GF-D8 (cell line): ENCODE data around the gene RASD1.

Experiments
- DNase-seq: peaks from one replicate; lab custom pipeline; 2025; lab: John Stamatoyannopoulos, UW

The RASD1 gene, protein sequence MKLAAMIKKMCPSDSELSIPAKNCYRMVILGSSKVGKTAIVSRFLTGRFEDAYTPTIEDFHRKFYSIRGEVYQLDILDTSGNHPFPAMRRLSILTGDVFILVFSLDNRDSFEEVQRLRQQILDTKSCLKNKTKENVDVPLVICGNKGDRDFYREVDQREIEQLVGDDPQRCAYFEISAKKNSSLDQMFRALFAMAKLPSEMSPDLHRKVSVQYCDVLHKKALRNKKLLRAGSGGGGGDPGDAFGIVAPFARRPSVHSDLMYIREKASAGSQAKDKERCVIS

DNA sequence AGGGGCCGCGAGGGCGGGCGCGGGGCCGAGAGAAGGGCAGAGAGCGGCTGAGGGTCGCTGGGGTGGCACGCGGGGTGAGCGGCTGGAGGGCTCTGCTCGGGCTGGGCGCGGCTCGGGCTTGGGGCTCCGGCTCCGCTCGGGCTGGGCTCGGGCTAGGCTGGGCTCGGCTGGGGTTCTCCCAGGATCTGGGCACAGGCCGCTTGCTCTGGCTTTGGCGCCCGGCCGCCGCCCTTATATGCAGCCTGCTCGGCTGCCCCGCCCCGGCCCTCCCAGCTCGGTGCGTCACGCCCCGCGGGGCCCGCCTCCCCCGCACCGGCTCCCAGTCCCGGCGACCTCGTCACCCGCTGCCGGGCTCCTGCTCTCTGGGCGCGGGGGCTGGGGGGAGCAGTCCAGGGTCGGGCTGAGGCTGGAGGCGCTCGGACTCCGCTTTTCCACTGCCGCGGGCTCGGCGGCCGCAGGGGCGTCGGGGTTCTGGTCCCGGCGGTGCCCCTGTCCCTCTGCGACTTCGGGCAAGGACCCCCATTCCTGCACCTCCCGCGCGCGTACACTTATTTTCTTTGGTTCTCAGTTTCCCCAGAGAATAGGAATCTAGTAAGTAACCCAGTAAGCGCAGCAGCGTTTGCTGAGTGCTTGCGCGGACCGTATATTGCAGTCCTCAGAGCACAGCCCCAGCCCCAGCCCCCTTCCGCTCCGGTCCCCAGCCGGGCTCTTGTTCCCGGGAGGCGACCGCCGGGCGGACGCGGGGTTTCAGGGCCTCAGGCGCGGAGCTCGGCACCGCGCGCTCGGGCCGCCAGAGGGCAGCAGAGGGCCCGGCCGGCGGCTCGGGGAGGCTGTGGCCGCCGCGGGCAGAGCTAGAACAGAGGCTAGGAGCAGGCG lies at the start of gene RASD1:
TSS of gene RASD1 (minus strand) at position 207 of the 876 bp plus-strand sequence. CDS start 214 bp downstream, outside the sequence.
- DNase-seq, result no peak

DNA sequence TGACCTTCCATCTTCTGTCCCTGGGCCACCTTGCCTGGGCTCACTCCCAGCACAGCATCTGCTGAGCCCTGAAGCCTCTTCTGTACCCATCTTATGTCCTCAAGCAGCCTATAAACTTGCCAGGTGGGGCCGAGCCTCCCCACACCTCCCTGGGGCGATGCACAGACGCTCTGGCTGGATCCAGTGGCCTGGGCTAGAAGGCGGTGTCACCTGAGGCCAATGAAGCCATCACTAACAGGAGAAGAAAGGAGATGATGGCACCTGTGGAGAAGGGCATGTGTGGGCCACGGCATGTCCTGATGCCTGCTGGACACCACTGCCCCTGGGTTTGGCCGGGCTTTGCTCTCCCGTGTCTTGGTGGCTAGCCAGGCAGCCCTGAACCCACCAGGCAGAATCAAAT lies 49.8 kb upstream of the RASD1 start:
- DNase-seq, result no peak

DNA sequence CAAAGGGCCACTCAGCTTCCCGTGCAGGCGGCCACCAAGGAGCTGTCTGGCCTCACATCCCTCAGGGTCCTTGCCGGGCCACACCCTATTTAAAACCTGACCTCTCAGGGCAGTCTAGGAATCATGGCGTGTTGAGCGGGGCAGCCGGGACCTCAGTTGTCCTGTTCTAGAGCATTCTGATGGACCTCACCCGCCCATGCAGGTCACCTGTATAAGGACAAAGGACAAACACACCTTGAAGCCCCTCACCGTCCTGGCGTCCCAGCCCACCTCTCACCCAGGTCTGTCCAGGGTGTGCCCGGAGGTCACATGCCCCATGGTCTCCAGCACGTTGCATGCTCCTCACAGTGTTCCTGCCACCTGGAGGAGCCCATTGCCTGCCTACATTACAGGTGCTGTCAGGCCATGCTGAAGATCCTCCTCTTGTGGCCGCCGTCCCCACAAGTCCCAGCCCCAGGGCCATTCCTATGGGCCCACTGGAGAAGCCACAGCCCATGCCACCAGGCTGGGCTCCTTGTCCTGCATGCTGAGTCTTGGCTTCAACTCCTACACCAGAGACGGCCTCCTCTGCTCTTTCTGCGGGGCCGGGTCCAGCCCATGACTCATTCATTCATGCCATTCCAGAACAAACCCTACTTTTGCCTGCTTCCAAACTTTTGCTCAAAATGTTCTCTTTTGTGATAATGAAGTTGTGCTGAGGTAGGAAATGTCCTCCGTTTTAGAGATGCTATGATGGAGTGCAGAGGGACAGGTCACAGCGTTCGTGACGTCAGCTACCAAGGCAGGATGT lies 49.0 kb upstream of the RASD1 start:
- DNase-seq, result no peak

DNA sequence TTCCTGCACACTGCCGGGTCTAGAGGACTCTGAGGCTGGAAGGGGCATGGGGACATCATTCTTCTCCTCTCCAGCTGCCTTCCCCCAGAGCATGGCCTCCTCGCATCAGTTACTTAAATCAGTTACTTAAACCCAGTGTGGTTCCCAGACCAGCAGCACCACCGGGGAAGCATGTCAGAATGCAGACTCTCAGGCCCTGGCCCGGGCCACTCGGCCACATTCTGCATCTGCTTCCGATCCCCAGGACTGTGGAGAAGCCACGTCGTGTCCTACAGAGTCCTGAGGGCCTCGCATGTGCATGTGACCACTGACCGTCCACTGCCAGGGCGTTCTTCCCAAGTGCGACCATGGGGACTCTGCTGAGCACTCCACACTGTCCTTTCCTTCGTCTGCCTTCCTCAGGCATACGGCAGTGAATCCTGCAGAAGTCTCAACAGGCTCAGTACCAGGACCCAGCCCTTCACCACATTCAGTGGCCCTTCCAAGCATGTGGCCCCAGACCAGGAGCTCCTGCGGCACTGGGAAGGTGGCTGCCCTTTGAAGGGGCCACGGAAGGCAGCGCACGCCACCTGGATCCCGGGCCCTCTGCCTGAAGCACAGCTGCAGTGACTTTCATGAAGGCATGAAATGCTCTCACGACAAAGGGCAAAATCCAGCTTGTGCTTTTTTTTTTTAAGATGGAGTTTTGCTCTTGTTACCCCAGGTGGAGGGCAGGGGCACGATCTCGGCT lies 46.9 kb upstream of the RASD1 start:
- no peak for DNase-seq

DNA sequence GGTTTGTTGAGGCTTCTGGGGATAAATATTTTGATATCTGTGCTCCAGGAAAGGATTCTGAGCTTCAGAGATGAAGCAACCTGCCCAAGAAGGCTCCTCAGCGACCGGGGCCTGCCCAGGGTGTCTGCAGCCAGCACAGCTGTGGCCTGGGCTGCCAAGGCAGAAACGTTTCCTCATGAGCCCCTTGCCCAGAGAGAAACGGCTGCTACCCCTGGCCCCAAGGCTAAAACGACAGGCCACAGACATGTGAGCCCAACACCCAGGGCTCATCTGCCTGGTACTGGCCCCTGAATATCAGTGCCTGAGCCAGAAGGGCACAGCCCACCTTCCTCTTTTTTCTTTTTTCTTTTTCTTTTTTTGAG lies 45.4 kb upstream of the RASD1 start:
- DNase-seq, result no peak

DNA sequence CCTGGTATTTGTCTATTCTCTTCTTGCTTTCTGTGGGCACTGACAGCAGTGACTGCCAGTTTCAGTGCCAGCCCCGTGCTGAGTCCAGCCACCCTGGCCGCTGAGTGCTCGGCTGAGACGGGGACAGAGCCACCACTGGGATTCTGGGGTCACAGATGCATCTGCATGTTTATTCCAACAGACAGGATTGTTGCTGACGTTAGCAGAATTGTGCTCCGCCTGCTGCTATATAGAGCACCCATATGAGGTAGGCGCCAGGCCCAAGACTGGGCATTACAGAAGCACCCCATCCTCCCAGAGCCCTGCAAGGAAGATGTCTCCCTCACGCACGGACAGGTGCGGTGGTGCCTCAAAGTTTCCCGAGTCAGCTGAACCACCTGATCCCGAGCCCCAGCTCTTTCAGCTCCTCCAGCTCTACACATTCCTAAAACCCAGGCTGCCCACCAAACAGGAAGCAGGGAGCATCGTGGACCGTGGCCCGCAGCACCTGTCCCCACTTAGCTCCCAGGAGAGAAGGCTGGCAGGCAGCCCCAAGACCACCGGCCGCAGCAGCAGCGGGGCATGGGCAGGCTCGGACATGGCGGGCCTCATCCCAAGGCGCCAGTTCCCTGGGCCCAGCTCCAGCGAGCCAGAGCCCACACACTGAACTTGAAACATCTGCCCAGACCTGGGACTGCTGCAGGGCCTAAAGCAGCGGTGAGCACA lies 44.9 kb upstream of the RASD1 start:
- DNase-seq, result no peak

DNA sequence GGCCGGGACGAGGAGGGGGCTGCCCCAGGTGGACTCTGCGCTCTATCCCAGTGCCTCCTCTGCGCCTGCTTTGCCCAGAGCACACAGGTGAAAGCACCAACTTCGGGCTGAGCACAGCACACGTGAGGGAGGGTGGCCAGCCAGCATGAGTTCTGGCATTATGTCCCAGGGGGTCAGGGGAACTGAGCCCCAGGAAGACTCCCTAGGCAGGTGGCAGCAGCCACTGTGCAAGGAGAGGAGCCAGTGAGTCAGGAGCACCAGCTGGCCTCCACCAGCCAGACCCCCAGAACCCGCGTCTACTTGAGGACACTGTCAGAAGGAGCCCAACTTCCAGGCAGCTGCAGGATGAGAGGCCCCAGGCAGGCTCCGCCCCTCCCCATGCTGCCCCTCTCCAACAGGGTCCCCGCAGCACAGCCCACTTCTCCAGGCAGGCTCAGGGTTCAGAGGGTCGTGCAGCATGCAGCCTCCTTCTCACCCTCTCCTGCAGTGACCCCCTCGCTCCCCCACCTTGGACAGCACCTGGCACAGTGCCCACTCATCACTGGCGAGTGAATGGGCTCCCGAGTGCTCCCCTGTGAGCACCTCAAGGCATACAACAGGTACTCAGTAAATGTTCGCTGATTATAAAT lies 44.2 kb upstream of the RASD1 start:
- no peak for DNase-seq

DNA sequence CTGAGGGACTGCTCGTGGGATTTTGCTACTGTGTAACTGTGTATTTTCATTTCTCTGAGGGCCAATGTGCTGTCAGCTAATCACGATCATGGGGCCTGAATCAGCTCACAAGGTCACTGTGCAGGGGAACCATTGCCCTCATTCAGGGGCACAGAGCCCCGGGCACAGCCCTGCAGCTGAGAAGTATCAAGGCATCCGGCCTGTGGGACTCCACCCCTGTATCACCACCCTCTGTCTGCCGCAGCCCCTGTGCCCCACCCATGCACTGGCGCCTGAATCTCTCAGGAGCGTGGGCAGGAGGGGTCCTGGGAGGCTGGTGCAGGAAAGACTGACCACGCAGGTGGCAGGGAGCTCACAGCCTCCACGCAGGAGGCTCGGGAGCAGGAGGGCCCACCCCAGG lies 43.4 kb upstream of the RASD1 start:
- DNase-seq, result no peak

DNA sequence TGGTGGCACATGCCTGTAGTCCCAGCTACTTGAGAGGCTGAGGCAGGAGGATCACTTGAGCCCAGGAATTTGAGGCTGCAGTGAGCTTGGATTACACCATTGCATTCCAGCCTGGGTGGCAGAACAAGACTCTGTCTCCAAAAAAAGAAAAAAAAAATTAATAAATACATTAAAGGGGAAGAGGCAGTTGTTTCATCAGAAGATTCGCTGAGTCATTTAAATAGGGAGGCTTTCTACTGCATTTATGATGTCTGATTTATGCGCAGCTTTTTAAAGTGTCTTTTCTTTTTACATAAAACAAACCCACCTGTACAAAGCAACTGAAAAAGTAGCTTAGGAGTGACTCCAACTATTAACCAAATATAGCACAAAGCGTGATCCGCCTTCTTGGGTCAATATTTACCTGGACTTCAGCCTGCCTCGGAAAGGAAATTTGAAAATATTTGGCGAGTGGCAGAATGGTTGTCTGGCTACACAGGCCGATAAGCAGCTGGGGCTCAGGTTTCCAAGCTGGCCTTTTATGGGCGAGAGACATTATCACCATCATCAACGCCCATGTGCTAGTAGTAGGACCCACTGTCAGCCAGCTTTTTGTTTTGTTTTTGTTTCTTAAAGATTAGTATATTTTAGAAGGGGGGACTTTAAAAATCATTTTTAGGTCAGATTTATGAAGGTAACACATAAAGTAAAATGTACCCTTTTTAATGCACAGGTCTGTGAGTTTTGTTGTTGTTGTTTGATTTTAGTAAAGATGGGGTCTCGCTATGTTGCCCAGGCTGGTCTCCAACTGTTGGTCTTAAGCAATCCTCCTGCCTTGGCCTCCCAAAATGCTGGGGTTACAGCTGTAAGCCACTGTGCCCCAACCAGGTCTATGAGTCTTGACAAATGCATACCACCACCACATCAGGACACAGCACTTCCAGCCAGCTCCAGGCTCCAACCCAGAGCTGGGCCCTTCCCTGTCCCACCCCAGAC lies 42.5 kb upstream of the RASD1 start:
- DNase-seq, result no peak

DNA sequence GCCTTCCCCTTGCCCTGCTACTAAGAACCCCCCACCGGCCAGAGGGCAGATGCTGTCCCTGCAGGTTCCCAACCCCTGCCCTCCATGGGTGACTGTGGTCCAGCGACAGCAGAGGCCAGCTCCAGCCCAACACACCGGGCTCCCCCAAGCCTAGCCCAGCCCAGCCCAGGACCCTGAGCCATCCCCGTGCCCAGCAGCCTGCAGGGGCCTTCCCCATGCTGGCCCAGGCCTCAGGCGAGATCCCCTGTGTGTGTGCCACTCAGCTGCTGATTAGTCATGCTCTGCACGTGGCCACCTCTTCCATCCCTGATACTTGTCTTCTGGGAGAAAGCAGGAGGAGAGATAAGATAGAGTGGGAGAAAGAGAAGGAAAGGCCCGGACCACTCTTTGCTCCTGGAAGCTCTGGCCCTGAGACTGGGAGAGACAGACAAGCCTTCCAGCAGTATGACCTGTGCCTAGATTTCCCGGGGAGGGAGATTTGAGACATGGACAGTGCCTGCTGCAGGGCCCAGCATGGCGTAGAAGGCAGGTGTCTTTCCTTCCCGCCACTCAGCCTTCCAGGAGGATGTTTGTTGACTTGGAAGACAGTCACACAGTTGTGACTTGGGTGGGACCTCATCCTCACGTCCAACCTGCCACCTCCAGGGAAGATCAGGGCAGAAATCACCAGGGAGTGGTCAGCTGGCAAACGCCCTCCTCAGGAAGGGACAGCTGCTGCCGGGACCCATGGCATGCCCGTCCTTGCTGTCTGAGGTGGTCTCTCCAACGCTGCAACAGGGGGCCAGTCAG lies 41.3 kb upstream of the RASD1 start:
- DNase-seq, result no peak

DNA sequence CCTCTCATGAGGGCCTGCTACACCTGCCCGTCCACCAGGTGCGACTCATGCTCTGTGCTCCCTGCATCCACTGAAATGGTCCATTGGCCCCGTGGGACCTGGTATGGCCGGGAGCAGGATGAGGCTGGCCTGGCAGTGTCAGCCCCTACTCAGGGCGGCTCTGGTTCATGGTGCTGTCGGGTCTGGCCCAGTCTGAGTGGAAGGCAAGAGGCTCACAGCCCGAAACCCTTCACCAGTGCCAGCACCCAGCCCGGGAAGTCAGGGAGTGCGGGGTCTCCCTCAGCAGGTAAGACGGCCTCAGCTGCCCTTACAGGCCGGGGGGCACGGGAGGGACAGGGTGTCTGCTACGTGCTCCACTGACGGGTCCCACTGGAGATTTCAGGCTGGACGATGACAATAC lies 40.5 kb upstream of the RASD1 start:
- DNase-seq, result no peak

DNA sequence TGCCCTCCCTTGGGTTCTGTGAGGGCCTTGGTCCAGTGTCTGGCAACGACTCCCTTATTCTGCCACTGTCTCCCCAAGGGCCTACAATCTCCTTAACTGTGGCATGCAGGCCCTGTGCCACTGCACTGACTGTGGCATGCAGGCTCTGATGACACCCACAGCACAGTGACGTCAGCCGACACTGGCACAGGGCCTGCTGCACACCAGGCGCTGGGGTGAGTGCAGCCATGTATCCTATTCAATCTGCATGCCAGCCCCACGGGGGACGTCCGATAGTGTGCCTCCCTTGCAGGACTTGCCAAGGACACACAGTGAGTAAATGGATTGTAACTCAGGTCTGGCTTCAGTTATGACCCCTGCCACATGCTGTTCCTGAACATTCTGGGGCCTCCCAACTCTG lies 39.8 kb upstream of the RASD1 start:
- DNase-seq, result no peak

DNA sequence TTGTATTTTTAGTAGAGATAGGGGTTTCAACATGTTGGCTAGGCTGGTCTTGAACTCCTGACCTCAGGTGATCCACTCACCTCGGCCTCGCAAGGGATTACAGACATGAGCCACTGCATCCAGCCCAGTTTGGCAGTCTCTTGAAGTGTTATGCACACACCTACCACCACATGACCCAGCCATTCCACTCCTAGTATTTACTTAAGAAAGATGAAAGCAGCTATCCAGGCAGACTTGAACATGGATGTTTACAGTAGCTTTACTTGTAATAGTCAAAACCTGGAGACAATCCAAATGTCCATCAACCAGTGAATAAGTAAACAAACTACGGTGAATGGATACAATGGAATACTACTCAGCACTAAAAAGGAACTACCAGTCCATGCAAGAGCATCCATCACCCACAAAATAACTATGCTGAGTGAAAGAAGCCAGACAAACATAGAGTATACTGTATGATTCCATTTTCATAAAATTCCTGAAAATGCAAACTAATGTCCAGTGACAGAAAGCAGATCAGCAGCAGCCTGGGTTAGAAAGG lies 37.8 kb upstream of the RASD1 start:
- no peak for DNase-seq

DNA sequence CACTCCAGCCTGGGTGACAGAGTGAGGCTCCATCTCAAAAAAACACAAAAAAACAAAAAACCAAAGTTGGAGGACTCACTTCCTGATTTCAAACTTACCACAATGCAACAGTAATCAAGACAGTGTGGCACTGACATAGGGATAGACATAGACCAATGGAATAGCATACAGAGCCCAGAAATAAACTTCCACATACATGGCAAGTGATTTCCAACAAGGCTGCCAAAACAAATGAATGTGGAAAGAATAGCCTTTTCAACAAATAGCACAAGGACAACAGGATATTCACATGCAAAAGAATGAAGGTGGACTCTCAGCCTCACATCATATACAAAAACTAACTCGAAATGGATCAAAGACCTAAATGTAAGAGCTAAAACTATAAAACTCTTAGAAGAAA lies 36.8 kb upstream of the RASD1 start:
- DNase-seq, result no peak

DNA sequence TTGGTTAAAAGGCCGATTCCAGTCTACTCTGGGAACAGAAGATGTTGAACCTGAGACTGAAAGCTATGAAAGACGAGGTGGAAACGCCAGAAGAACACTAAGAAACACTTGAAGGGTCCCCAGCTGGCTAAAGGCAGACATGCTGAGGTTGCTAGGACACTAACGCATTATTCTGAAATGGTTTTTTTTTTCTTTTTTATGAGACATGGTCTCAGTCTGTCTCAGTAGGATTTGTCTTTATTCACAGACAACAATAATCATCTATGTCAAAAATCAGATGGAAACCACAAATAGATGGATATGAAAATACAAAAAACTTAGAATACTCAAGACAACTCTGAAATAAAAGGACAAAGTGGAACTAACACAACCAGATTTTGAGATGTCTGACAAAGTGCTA lies 35.0 kb upstream of the RASD1 start:
- no peak for DNase-seq

DNA sequence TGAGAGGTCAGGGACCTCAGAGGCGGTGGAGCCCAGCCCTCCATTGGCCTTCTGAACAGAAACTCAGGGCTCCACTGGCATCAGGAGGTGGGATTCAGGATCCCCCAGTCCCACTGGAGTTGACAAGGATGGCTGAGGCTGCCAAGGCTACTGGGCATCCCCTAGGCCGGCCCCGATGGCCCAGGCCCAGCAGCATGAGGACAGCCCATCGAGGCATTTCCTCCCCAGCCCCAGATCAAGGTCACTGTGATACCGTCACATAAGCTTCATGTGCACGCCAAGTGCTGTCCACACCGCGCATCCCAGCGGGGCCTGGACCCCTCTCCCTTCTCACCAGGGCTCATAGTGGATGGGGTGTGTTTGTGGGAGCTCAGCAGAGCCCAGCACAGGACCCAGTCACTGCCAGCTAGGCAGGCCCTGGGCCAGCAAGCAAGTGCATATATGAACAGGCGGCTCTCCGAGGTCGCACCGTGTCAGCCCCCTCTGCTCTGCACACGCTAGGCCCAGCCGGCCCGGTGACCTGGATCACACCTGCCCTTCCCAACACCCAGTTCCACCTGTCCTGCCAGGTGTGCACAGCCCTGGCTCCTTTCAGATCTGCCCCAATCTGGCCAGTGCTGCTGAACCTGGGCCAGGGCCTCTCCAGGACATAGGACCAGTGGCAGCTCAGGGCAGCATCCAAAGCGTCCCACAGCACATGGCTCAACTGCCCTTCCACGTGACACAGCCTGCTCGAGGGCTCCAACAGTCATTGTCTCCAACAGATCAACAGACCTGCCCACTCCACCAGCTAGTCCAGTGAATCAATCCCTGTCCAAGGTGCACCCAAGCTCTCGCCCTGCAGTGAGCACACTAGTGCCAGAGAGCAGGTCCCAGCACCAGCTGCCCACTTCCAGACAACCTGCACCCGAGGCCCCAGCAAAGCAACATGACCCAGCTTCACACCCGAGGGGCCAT lies 32.8 kb upstream of the RASD1 start:
- DNase-seq, result no peak

DNA sequence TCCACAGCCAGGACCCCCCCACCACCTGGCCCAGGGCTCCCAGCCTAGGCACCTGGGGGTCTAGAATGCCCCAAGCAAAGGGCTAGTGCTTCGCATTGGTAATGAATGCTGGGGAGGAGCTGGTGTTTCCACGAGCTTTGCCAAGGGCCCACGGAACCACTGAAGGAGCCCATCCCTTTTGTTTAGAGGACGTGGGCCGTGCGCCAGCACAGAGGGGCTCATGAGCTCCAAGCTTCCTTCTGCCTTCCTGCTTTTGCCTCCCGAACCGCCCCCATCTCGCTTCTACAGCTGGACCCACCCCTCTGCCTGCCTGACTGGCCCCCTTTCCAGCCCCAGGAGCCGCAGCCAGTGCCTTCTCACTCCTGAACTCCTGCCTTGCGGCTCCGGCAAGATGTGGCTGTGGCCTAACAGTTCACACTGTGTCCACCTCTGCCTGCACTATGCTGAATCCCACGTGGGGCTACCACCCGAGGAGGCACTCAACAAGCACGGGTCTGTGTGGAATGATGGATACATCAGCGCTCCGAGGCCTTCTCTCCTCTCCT lies 31.8 kb upstream of the RASD1 start:
- DNase-seq, result no peak
